ENCODE data around the gene SLC6A6.

SLC6A6 gene

GRCh38 chr3:14422016-14422963 lies 19.9 kb downstream of the SLC6A6 start:
- DNase-seq = no peak

GRCh38 chr3:14423197-14423743 lies 20.9 kb downstream of the SLC6A6 start:
- DNase-seq = no peak

- DNase-seq = no peak
Measured at GRCh38 chr3:14423963-14424362, 21.6 kb downstream of the SLC6A6 start.

- DNase-seq = no peak
Measured at GRCh38 chr3:14424711-14425580, 22.5 kb downstream of the SLC6A6 start.

GRCh38 chr3:14425581-14426304 lies 23.3 kb downstream of the SLC6A6 start:
- no peak for DNase-seq

GRCh38 chr3:14426305-14426620 lies 23.9 kb downstream of the SLC6A6 start:
- no peak for DNase-seq

GRCh38 chr3:14428087-14429033 lies 26.0 kb downstream of the SLC6A6 start:
- peak; percentile 68 for DNase-seq

- no peak for DNase-seq
Measured at GRCh38 chr3:14429237-14429636, 26.8 kb downstream of the SLC6A6 start.

- DNase-seq = no peak
Measured at GRCh38 chr3:14429640-14430039, 27.2 kb downstream of the SLC6A6 start.

- DNase-seq = no peak
Measured at GRCh38 chr3:14430053-14430452, 27.6 kb downstream of the SLC6A6 start.

GRCh38 chr3:14430706-14431451 lies 28.5 kb downstream of the SLC6A6 start:
- no peak for DNase-seq

- no peak for DNase-seq
Measured at GRCh38 chr3:14431452-14431916, 29.1 kb downstream of the SLC6A6 start.

GRCh38 chr3:14431917-14432834 lies 29.8 kb downstream of the SLC6A6 start:
- peak; percentile 72 for DNase-seq

- DNase-seq = no peak
Measured at GRCh38 chr3:14433106-14433505, 30.7 kb downstream of the SLC6A6 start.

- no peak for DNase-seq
Measured at GRCh38 chr3:14434126-14434497, 31.7 kb downstream of the SLC6A6 start.

GRCh38 chr3:14434498-14435151 lies 32.2 kb downstream of the SLC6A6 start:
- no peak for DNase-seq

GRCh38 chr3:14435175-14436014 lies 33.0 kb downstream of the SLC6A6 start:
- DNase-seq = no peak

GRCh38 chr3:14436954-14437281 lies 34.5 kb downstream of the SLC6A6 start:
- DNase-seq = no peak
